ENCODE measurements around the gene PRF1. TPM values are rescaled to one million over a fixed set of nuclear protein-coding genes. Genes with fewer than 3 reads are reported as not detected.

Gene PRF1
- total and polyA plus RNA-seq, 2 of the 13 experiments (the other 11 are each of a cell fraction or from before 2014, with no cell fraction given), result 1.00 to 1.4 TPM

DNA sequence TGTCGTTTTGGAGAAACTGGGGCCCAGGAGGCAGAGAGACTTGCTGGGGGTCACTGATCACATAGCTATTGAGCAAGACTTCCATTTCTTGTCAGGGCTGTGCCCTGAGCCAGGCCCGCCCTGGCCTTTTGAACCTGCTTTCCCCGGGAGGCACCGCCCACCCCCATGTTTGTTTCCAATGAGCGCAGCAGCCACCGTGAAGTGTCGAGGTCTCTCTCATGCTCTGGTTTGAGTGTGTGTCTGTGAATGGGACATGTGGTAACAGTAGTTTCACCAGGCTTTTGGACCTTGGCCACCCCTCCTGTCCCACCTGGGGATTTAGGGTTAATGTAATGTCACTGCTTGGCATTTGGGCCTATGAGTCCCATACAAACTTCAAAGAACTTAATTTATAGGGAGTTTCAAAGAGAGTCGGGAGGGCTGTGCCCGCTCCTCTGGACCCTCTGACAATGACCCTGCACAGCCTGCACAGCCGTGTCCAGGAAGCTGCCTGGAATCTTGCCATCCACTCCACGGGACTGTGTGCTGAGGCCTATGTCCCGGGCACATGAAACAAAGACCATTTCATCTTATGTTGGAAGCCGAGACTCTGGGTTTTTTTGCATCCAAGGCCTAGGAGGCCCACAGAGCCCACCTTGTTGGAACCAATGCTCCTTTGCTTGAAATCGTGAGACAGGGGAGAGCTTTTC is 6.3 kb downstream of the PRF1 start (continued):
- TF ChIP-seq ARHGAP35 (CRISPR knock-in tag; IDR thresholded peaks at IDR 0.05; ENCODE audit: borderline replicate concordance), result no peak
- TF ChIP-seq, protein P1, sequence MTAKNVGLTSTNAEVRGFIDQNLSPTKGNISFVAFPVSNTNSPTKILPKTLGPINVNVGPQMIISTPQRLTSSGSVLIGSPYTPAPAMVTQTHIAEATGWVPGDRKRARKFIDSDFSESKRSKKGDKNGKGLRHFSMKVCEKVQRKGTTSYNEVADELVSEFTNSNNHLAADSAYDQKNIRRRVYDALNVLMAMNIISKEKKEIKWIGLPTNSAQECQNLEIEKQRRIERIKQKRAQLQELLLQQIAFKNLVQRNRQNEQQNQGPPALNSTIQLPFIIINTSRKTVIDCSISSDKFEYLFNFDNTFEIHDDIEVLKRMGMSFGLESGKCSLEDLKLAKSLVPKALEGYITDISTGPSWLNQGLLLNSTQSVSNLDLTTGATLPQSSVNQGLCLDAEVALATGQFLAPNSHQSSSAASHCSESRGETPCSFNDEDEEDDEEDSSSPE (CRISPR knock-in tag; IDR thresholded peaks at IDR 0.05), result peak; percentile 79
- TF ChIP-seq ZBTB8A (CRISPR knock-in tag; IDR thresholded peaks at IDR 0.05; ENCODE audit: borderline replicate concordance, low read depth), result no peak
- TF ChIP-seq TOPORS (CRISPR knock-in tag; IDR thresholded peaks at IDR 0.05), result no peak
- no peak for TF ChIP-seq ZNF33A (CRISPR knock-in tag; IDR thresholded peaks at IDR 0.05; ENCODE audit: borderline replicate concordance)
- no peak for TF ChIP-seq ARNT (IDR thresholded peaks at IDR 0.05)
- no peak for TF ChIP-seq AKAP8 (CRISPR knock-in tag; IDR thresholded peaks at IDR 0.05)
- no peak for TF ChIP-seq ZNF263 (CRISPR knock-in tag; IDR thresholded peaks at IDR 0.05)
- peak; percentile 36; the same call in 1 of the 2 replicates for TF ChIP-seq ZFP36L1 (CRISPR knock-in tag; IDR thresholded peaks at IDR 0.05)
- TF ChIP-seq ZNF326 (CRISPR knock-in tag; IDR thresholded peaks at IDR 0.05; ENCODE audit: borderline replicate concordance), result no peak
- TF ChIP-seq ZNF24 (IDR thresholded peaks at IDR 0.05), result no peak
- no peak for TF ChIP-seq PAX8 (CRISPR knock-in tag; IDR thresholded peaks at IDR 0.05; ENCODE audit: borderline replicate concordance)
- TF ChIP-seq STAG1 (CRISPR knock-in tag; IDR thresholded peaks at IDR 0.05), result no peak
- no peak for TF ChIP-seq ZNF569 (CRISPR knock-in tag; IDR thresholded peaks at IDR 0.05; ENCODE audit: borderline replicate concordance)
- no peak for TF ChIP-seq ELF3 (CRISPR knock-in tag; IDR thresholded peaks at IDR 0.05)
- no peak for TF ChIP-seq ZNF431 (CRISPR knock-in tag; IDR thresholded peaks at IDR 0.05; ENCODE audit: borderline replicate concordance, low read depth)
- no peak for TF ChIP-seq SUZ12 (IDR thresholded peaks at IDR 0.05; ENCODE audit: low read depth, low read length)
- TF ChIP-seq, protein P2, sequence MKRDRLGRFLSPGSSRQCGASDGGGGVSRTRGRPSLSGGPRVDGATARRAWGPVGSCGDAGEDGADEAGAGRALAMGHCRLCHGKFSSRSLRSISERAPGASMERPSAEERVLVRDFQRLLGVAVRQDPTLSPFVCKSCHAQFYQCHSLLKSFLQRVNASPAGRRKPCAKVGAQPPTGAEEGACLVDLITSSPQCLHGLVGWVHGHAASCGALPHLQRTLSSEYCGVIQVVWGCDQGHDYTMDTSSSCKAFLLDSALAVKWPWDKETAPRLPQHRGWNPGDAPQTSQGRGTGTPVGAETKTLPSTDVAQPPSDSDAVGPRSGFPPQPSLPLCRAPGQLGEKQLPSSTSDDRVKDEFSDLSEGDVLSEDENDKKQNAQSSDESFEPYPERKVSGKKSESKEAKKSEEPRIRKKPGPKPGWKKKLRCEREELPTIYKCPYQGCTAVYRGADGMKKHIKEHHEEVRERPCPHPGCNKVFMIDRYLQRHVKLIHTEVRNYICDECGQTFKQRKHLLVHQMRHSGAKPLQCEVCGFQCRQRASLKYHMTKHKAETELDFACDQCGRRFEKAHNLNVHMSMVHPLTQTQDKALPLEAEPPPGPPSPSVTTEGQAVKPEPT (CRISPR knock-in tag; IDR thresholded peaks at IDR 0.05; ENCODE audit: low read depth), result no peak
- no peak for TF ChIP-seq ZNF75D (CRISPR knock-in tag; IDR thresholded peaks at IDR 0.05; ENCODE audit: borderline replicate concordance)
- TF ChIP-seq, protein P3, sequence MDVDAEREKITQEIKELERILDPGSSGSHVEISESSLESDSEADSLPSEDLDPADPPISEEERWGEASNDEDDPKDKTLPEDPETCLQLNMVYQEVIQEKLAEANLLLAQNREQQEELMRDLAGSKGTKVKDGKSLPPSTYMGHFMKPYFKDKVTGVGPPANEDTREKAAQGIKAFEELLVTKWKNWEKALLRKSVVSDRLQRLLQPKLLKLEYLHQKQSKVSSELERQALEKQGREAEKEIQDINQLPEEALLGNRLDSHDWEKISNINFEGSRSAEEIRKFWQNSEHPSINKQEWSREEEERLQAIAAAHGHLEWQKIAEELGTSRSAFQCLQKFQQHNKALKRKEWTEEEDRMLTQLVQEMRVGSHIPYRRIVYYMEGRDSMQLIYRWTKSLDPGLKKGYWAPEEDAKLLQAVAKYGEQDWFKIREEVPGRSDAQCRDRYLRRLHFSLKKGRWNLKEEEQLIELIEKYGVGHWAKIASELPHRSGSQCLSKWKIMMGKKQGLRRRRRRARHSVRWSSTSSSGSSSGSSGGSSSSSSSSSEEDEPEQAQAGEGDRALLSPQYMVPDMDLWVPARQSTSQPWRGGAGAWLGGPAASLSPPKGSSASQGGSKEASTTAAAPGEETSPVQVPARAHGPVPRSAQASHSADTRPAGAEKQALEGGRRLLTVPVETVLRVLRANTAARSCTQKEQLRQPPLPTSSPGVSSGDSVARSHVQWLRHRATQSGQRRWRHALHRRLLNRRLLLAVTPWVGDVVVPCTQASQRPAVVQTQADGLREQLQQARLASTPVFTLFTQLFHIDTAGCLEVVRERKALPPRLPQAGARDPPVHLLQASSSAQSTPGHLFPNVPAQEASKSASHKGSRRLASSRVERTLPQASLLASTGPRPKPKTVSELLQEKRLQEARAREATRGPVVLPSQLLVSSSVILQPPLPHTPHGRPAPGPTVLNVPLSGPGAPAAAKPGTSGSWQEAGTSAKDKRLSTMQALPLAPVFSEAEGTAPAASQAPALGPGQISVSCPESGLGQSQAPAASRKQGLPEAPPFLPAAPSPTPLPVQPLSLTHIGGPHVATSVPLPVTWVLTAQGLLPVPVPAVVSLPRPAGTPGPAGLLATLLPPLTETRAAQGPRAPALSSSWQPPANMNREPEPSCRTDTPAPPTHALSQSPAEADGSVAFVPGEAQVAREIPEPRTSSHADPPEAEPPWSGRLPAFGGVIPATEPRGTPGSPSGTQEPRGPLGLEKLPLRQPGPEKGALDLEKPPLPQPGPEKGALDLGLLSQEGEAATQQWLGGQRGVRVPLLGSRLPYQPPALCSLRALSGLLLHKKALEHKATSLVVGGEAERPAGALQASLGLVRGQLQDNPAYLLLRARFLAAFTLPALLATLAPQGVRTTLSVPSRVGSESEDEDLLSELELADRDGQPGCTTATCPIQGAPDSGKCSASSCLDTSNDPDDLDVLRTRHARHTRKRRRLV (CRISPR knock-in tag; IDR thresholded peaks at IDR 0.05), result no peak
- TF ChIP-seq, protein P4, sequence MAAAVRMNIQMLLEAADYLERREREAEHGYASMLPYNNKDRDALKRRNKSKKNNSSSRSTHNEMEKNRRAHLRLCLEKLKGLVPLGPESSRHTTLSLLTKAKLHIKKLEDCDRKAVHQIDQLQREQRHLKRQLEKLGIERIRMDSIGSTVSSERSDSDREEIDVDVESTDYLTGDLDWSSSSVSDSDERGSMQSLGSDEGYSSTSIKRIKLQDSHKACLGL (CRISPR knock-in tag; IDR thresholded peaks at IDR 0.05), result no peak
- no peak for TF ChIP-seq ZNF101 (CRISPR knock-in tag; IDR thresholded peaks at IDR 0.05; ENCODE audit: borderline replicate concordance, low read depth)
- TF ChIP-seq CENPX (CRISPR knock-in tag; IDR thresholded peaks at IDR 0.05), result no peak
